Liver (tissue), 9 donors: ENCODE measurements around the gene TPST1. TPM values are rescaled to one million over a fixed set of nuclear protein-coding genes. Genes with fewer than 3 reads are reported as not detected.

Experiments
- DNase-seq: peaks from one replicate; pipeline ENCODE4 v3.0.0-alpha.2; 2017; ENCODE audit warnings: low spot score
- H3K27ac ChIP-seq, 2 donors: one replicate each; pipeline ENCODE4 v1.7.0; 2013; ENCODE audit warnings: inconsistent platforms in 2 of 2, low read length in 2 of 2, control low read depth in 1 of 2, low read depth in 1 of 2, mild to moderate bottlenecking in 1 of 2
- H3K27me3 ChIP-seq, 4 donors: one replicate each; pipeline versions ENCODE4 v1.6.1 to v1.7.0; 2013; ENCODE audit warnings: low read length in 3 of 4, inconsistent platforms in 1 of 4, mild to moderate bottlenecking in 1 of 4, moderate library complexity in 1 of 4; ENCODE audit not compliant: control insufficient read depth in 4 of 4, insufficient read depth in 4 of 4
- H3K36me3 ChIP-seq, 4 donors: one replicate each; pipeline versions ENCODE4 v1.6.1 to v1.7.0; 2013; ENCODE audit warnings: low read length in 3 of 4, mild to moderate bottlenecking in 3 of 4, low read depth in 1 of 4, moderate library complexity in 1 of 4; ENCODE audit not compliant: control insufficient read depth in 4 of 4, insufficient read depth in 3 of 4
- H3K4me1 ChIP-seq, 4 donors: one replicate each; pipeline versions ENCODE4 v1.6.1 to v1.7.0; 2013; ENCODE audit warnings: low read length in 3 of 4, mild to moderate bottlenecking in 3 of 4, moderate library complexity in 1 of 4; ENCODE audit not compliant: control insufficient read depth in 4 of 4, insufficient read depth in 4 of 4
- H3K4me3 ChIP-seq, 3 donors: one replicate each; pipeline versions ENCODE4 v1.6.1 to v1.7.0; 2013; ENCODE audit warnings: low read length in 3 of 3, control low read depth in 1 of 3, low read depth in 1 of 3, mild to moderate bottlenecking in 1 of 3
- H3K9ac ChIP-seq, 2 donors: one replicate each; pipeline ENCODE4 v1.7.0; 2013; ENCODE audit warnings: low read length in 2 of 2, mild to moderate bottlenecking in 2 of 2, moderate library complexity in 2 of 2, control low read depth in 1 of 2, low read depth in 1 of 2
- H3K9me3 ChIP-seq, 4 donors: one replicate each; pipeline versions ENCODE4 v1.6.1 to v1.7.0; 2013; ENCODE audit warnings: low read length in 3 of 4; ENCODE audit not compliant: control insufficient read depth in 4 of 4
- FOXA2 ChIP-seq: IDR thresholded peaks from 2 replicates; pipeline ENCODE4 v1.6.1; 2016; ENCODE audit warnings: antibody characterized with exemption
- GABPA ChIP-seq, 2 donors: IDR thresholded peaks in 1 of 2; conservative IDR thresholded peaks in 1 of 2; 2 replicates each; pipeline ENCODE4 v1.6.1; 2016; ENCODE audit warnings: antibody characterized with exemption in 2 of 2, mild to moderate bottlenecking in 1 of 2, moderate library complexity in 1 of 2
- HNF4A ChIP-seq, 2 donors: conservative IDR thresholded peaks; 2 replicates each; pipeline ENCODE4 v1.6.1; 2016; ENCODE audit warnings: antibody characterized with exemption in 2 of 2, mild to moderate bottlenecking in 2 of 2
- HNF4G ChIP-seq: IDR thresholded peaks from 2 replicates; pipeline ENCODE4 v1.6.1; 2016; ENCODE audit warnings: antibody characterized with exemption
- JUND ChIP-seq, 2 donors: IDR thresholded peaks; 2 replicates each; pipeline ENCODE4 v1.6.1; 2016; ENCODE audit warnings: antibody characterized with exemption in 2 of 2
- NR2F2 ChIP-seq: IDR thresholded peaks from 2 replicates; pipeline ENCODE4 v1.6.1; 2016; ENCODE audit warnings: antibody characterized with exemption
- RAD21 ChIP-seq, 2 donors: IDR thresholded peaks; 2 replicates each; pipeline ENCODE4 v1.6.1; 2016; ENCODE audit warnings: antibody characterized with exemption in 2 of 2, mild to moderate bottlenecking in 2 of 2
- RXRA ChIP-seq, 2 donors: IDR thresholded peaks; 2 replicates each; pipeline ENCODE4 v1.6.1; 2017 to 2018; ENCODE audit warnings: antibody characterized with exemption in 2 of 2, mild to moderate bottlenecking in 1 of 2
- SP1 ChIP-seq: IDR thresholded peaks from 2 replicates; pipeline ENCODE4 v1.6.1; 2018; ENCODE audit warnings: antibody characterized with exemption, mild to moderate bottlenecking
- TAF1 ChIP-seq: conservative IDR thresholded peaks from 2 replicates; pipeline ENCODE4 v1.6.1; 2016; ENCODE audit warnings: antibody characterized with exemption, mild to moderate bottlenecking
- YY1 ChIP-seq: IDR thresholded peaks from 2 replicates; pipeline ENCODE4 v1.6.1; 2016; ENCODE audit warnings: antibody characterized with exemption, mild to moderate bottlenecking
- WGBS: extraction: QIAGEN DNeasy Blood & Tissue Kit; methylation state at CpG from one replicate; pipeline ENCODE4 v1.1.7; 2013; 5-methylcytosine and 5-hydroxymethylcytosine counted together
- polyA plus RNA-seq, 2 donors: library from polyadenylated mRNA; stranded (reverse) in 1 of 2; unstranded in 1 of 2; fragments of 200-250 nt in 1 of 2; fragments of >200 nt in 1 of 2; fragmentation: Nextera tagmentation in 1 of 2; extraction: Ambion mirVana in 1 of 2; gene quantifications; one replicate each; pipeline versions ENCODE4 v1.2.1 to v1.2.3, GENCODE V29; 2013 to 2015
- total RNA-seq, 2 donors: library from RNA; depleted of rRNA; stranded (reverse); fragments of >200 nt; gene quantifications; one replicate each; pipeline ENCODE4 v1.2.3, GENCODE V29; 2014
- TF ChIP-seq, protein P1 (sequence below): IDR thresholded peaks from 2 replicates; pipeline ENCODE4 v1.6.1; 2016; ENCODE audit warnings: antibody characterized with exemption
- TF ChIP-seq, protein P2 (sequence below): IDR thresholded peaks from 2 replicates; pipeline ENCODE4 v1.6.1; 2016; ENCODE audit warnings: antibody characterized with exemption
- TF ChIP-seq, protein P3 (sequence below): IDR thresholded peaks from 2 replicates; pipeline ENCODE4 v1.6.1; 2016; ENCODE audit warnings: antibody characterized with exemption
- TF ChIP-seq, protein P4 (sequence below): fragments of 150-350 bp; IDR thresholded peaks from 2 replicates; pipeline ENCODE4 v1.5.1; 2017; ENCODE audit warnings: improper control_type of control experiment, low read depth, low read length; ENCODE audit not compliant: missing input control
- TF ChIP-seq, protein P5 (sequence below): IDR thresholded peaks from 2 replicates; pipeline ENCODE4 v1.6.1; 2016; ENCODE audit warnings: antibody characterized with exemption, mild to moderate bottlenecking
- donor health status: healthy.
- donor health status: healthy.
- donor health status: healthy.
- donor health status: healthy.
- donor health status: healthy.

TPST1 gene
- total and polyA plus RNA-seq, 4 donors: 23.8 to 62.5 (median 25.7) TPM

DNA sequence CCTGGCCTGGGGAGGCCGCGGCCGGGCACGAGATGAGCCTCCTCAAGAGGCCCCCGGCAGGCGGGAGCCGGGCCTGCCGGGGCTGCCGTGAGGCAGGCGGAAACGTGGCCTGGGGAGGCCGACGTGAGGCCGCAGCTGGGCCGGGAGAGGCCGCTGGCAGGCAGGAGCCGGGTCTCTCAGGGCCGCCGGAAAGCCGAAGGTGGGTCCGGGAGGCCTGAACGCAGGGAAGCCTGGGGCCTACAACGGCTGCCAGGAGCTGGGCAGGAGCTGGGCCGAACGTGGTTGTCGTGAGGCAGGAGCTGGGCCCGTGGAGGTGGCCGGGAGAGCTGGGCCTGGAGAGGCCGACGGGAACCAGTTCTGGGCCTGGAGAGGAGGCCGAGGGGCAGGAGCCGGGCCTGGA lies 171.9 kb downstream of the TPST1 start:
- 97% methylated on average over 32 of the region's 32 CpGs for WGBS
- H3K36me3 ChIP-seq: peaks cover 2 to 13% (median 5%) of the 10 kb centered on the region in 4 donors
- no peak overlapping the region for H3K9ac ChIP-seq
- H3K4me1 ChIP-seq: no peaks in the 10 kb centered on the region
- no peak overlapping the region for H3K27ac ChIP-seq
- DNase-seq: no peak
- H3K4me3 ChIP-seq: no peak overlapping the region
- no peaks in the 10 kb centered on the region for H3K27me3 ChIP-seq
- TF ChIP-seq FOXA2 (no peak), RAD21 (IDR thresholded peaks at IDR 0.05) (no peak), NR2F2 (no peak), JUND (IDR thresholded peaks at IDR 0.05) (no peak), YY1 (no peak), GABPA (IDR thresholded peaks at IDR 0.05 in 1 of 2, conservative IDR thresholded peaks at IDR 0.05 in 1 of 2) (no peak), HNF4A (conservative IDR thresholded peaks at IDR 0.05) (no peak), SP1 (no peak)
- no peaks in the 10 kb centered on the region for H3K9me3 ChIP-seq

- 98% methylated on average over 11 of the region's 11 CpGs for WGBS
- Histone ChIP-seq H3K4me3 (no peak overlapping the region), H3K4me1 (no peaks in the 10 kb centered on the region), H3K27ac (no peak overlapping the region), H3K27me3 (no peaks in the 10 kb centered on the region), H3K36me3 (peaks cover 2 to 13% (median 5%) of the 10 kb centered on the region in 4 donors), H3K9me3 (no peaks in the 10 kb centered on the region), H3K9ac (no peak overlapping the region)
- no peak for DNase-seq
- TF ChIP-seq, protein P1, sequence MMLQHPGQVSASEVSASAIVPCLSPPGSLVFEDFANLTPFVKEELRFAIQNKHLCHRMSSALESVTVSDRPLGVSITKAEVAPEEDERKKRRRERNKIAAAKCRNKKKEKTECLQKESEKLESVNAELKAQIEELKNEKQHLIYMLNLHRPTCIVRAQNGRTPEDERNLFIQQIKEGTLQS: no peak
- TF ChIP-seq RAD21 (IDR thresholded peaks at IDR 0.05) (no peak), HNF4A (conservative IDR thresholded peaks at IDR 0.05) (no peak), YY1 (no peak), RXRA (IDR thresholded peaks at IDR 0.05) (no peak), TAF1 (no peak)
- TF ChIP-seq, protein P2, sequence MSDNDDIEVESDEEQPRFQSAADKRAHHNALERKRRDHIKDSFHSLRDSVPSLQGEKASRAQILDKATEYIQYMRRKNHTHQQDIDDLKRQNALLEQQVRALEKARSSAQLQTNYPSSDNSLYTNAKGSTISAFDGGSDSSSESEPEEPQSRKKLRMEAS: no peak
- TF ChIP-seq, protein P3, sequence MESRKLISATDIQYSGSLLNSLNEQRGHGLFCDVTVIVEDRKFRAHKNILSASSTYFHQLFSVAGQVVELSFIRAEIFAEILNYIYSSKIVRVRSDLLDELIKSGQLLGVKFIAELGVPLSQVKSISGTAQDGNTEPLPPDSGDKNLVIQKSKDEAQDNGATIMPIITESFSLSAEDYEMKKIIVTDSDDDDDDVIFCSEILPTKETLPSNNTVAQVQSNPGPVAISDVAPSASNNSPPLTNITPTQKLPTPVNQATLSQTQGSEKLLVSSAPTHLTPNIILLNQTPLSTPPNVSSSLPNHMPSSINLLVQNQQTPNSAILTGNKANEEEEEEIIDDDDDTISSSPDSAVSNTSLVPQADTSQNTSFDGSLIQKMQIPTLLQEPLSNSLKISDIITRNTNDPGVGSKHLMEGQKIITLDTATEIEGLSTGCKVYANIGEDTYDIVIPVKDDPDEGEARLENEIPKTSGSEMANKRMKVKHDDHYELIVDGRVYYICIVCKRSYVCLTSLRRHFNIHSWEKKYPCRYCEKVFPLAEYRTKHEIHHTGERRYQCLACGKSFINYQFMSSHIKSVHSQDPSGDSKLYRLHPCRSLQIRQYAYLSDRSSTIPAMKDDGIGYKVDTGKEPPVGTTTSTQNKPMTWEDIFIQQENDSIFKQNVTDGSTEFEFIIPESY: no peak
- TF ChIP-seq, protein P4, sequence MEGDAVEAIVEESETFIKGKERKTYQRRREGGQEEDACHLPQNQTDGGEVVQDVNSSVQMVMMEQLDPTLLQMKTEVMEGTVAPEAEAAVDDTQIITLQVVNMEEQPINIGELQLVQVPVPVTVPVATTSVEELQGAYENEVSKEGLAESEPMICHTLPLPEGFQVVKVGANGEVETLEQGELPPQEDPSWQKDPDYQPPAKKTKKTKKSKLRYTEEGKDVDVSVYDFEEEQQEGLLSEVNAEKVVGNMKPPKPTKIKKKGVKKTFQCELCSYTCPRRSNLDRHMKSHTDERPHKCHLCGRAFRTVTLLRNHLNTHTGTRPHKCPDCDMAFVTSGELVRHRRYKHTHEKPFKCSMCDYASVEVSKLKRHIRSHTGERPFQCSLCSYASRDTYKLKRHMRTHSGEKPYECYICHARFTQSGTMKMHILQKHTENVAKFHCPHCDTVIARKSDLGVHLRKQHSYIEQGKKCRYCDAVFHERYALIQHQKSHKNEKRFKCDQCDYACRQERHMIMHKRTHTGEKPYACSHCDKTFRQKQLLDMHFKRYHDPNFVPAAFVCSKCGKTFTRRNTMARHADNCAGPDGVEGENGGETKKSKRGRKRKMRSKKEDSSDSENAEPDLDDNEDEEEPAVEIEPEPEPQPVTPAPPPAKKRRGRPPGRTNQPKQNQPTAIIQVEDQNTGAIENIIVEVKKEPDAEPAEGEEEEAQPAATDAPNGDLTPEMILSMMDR: no peak
Measured at GRCh38 chr7:66377714-66378113, 172.6 kb downstream of the TPST1 start.

- DNase-seq: no peak
- Histone ChIP-seq H3K4me3 (no peak overlapping the region), H3K27ac (no peak overlapping the region), H3K36me3 (peaks cover 2 to 13% (median 5%) of the 10 kb centered on the region in 4 donors), H3K9ac (no peak overlapping the region), H3K4me1 (no peaks in the 10 kb centered on the region), H3K27me3 (no peaks in the 10 kb centered on the region), H3K9me3 (no peaks in the 10 kb centered on the region)
- no peak for TF ChIP-seq YY1
- TF ChIP-seq, protein P1: no peak
- TF ChIP-seq GABPA (IDR thresholded peaks at IDR 0.05 in 1 of 2, conservative IDR thresholded peaks at IDR 0.05 in 1 of 2): no peak
- TF ChIP-seq, protein P5, sequence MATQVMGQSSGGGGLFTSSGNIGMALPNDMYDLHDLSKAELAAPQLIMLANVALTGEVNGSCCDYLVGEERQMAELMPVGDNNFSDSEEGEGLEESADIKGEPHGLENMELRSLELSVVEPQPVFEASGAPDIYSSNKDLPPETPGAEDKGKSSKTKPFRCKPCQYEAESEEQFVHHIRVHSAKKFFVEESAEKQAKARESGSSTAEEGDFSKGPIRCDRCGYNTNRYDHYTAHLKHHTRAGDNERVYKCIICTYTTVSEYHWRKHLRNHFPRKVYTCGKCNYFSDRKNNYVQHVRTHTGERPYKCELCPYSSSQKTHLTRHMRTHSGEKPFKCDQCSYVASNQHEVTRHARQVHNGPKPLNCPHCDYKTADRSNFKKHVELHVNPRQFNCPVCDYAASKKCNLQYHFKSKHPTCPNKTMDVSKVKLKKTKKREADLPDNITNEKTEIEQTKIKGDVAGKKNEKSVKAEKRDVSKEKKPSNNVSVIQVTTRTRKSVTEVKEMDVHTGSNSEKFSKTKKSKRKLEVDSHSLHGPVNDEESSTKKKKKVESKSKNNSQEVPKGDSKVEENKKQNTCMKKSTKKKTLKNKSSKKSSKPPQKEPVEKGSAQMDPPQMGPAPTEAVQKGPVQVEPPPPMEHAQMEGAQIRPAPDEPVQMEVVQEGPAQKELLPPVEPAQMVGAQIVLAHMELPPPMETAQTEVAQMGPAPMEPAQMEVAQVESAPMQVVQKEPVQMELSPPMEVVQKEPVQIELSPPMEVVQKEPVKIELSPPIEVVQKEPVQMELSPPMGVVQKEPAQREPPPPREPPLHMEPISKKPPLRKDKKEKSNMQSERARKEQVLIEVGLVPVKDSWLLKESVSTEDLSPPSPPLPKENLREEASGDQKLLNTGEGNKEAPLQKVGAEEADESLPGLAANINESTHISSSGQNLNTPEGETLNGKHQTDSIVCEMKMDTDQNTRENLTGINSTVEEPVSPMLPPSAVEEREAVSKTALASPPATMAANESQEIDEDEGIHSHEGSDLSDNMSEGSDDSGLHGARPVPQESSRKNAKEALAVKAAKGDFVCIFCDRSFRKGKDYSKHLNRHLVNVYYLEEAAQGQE: no peak
- TF ChIP-seq HNF4G: no peak
- no peak for TF ChIP-seq HNF4A (conservative IDR thresholded peaks at IDR 0.05)
- no peak for TF ChIP-seq SP1
- WGBS: 94% methylated on average over 6 of the region's 6 CpGs
Measured at GRCh38 chr7:66379542-66380160, 174.5 kb downstream of the TPST1 start.
